H7 (cell line): ENCODE data around the gene SPON1. TPM values are rescaled to one million over a fixed set of nuclear protein-coding genes. Genes with fewer than 3 reads are reported as not detected.
"Not testable (repeated sequence)": the region's sequence is repeated elsewhere in the genome, so short reads cannot be mapped to it uniquely, and the experiment has no call there.

Experiments used
- DNase-seq: peaks from one replicate; pipeline ENCODE4 v3.0.0; 2012
- H3K27me3 ChIP-seq: 2 replicates; pipeline ENCODE4 v1.6.0; 2011; ENCODE audit warnings: mild to moderate bottlenecking, low read length; ENCODE audit not compliant: control insufficient read depth, insufficient read depth
- H3K36me3 ChIP-seq: replicated peaks from 2 replicates; pipeline ENCODE4 v1.5.1; 2011; ENCODE audit warnings: low read length; ENCODE audit not compliant: control insufficient read depth, insufficient read depth
- H3K4me3 ChIP-seq: 2 replicates; pipeline ENCODE4 v1.5.1; 2011; ENCODE audit warnings: low read depth, mild to moderate bottlenecking, control low read depth, low read length, moderate library complexity; ENCODE audit not compliant: insufficient read depth
- total RNA-seq: library from RNA; depleted of rRNA; stranded (reverse); fragments of >200 nt; shearing (Covaris generic); gene quantifications from 2 replicates; pipeline ENCODE4 v1.2.3, GENCODE V29; 2014

The SPON1 gene
- total RNA-seq, 1 experiment from 2014 or later: 4.6 TPM

GRCh38 chr11:14273895-14274294 is 311.4 kb downstream of the SPON1 start:
- Histone ChIP-seq H3K36me3 (peaks cover 9% of the 10 kb centered on the region), H3K27me3 (no peaks in the 10 kb centered on the region), H3K4me3 (no peak overlapping the region)
- DNase-seq: no peak

GRCh38 chr11:14275076-14275475 is 312.6 kb downstream of the SPON1 start:
- Histone ChIP-seq H3K36me3 (peaks cover 6% of the 10 kb centered on the region), H3K4me3 (no peak overlapping the region), H3K27me3 (no peaks in the 10 kb centered on the region)
- DNase-seq: no peak

DNA sequence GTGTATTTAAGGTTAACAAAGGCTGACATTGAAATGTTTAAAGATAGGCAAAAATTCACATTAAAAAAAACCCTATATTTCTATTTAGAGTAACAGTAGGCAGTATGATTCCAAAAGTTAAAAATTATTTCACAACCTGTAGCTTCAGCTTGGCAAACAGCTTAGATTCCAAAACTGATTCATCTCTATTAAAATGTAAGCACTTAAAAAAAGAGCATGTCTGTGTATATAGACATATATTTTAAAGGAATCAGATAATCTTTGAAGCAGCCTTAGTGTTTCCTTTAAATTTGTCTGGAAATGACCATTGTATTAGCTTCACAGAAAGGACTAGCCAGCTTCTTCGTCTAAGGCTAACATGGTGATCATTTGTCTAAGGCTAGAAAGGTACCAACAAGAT is 316.3 kb downstream of the SPON1 start:
- H3K36me3 ChIP-seq, DNase-seq: not testable (repeated sequence)

DNA sequence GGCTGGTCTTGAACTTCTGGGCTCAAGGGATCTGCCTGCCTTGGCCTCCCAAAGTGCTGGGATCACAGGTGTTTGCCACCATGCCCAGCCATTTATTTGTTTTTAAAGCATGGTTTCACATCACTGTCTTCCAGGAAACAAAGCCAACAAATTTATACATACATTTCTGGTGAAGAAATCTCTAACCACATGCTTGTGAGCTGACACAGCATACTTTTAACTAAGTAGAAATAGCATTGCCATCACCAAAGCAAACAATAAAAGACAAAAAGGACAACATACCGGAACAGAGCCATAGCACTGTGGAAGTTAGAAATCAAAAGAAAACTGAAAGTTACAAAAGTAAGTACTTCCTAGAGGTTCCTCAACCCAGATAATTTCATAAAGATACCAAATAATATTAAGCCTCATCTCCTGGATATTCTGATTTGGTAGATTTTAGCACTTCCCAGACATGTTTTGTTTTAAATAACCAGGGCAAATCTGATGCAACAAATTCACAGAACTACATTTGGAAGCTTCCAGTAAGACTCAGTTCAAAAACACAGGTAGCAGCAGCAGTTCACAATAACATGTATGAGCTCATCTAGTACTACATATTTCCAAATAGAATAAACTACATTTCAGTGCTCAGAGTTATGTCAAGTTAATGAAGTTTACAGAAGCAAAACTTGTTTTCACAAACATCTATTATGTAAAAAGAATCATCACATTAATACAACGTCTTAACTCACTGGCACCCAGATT is 325.8 kb downstream of the SPON1 start:
- DNase-seq: no peak
- H3K27me3 ChIP-seq: no peaks in the 10 kb centered on the region
- H3K4me3 ChIP-seq: no peak overlapping the region
- H3K36me3 ChIP-seq: peaks cover 5% of the 10 kb centered on the region

More for the DNA sequence above, 316.3 kb downstream of the SPON1 start:
- not testable (repeated sequence) for H3K27me3 ChIP-seq, H3K4me3 ChIP-seq

DNA sequence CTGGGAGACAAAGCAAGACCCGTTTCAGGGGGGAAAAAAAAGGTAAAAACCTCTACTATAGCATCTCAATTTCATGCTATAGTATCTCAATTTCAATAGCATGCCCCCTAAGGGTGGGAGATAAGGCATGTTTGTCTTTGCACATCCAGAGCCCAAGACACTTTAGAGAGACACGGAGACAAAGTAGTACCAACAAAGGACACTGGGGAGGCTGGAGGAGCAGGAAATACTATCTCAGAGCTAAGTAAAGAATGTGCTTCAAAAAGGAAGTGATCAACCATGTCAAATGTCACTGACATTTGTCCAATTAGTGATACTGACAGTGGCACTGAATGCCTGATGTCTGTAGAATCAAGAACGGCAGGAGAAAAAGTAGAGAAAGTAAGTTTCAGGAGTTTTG is 327.9 kb downstream of the SPON1 start:
- Histone ChIP-seq H3K36me3 (peaks cover 5% of the 10 kb centered on the region), H3K4me3 (no peak overlapping the region), H3K27me3 (no peaks in the 10 kb centered on the region)
- no peak for DNase-seq

GRCh38 chr11:14299921-14300320 is 337.4 kb downstream of the SPON1 start:
- Histone ChIP-seq H3K4me3 (no peak overlapping the region), H3K36me3 (no peaks in the 10 kb centered on the region; the same call in 1 of the 2 replicates), H3K27me3 (no peaks in the 10 kb centered on the region)
- DNase-seq: no peak

- H3K36me3 ChIP-seq: no peaks in the 10 kb centered on the region
Measured at GRCh38 chr11:14300661-14301304, 338.3 kb downstream of the SPON1 start.

GRCh38 chr11:14304601-14305000 is 342.1 kb downstream of the SPON1 start:
- H3K36me3 ChIP-seq: no peaks in the 10 kb centered on the region
- H3K4me3 ChIP-seq: no peak overlapping the region
- no peak for DNase-seq
- no peaks in the 10 kb centered on the region for H3K27me3 ChIP-seq

More at GRCh38 chr11:14300661-14301304, 338.3 kb downstream of the SPON1 start:
- no peaks in the 10 kb centered on the region for H3K27me3 ChIP-seq
- DNase-seq: peak; percentile 39
- H3K4me3 ChIP-seq: no peak overlapping the region

- no peak overlapping the region for H3K4me3 ChIP-seq
- H3K36me3 ChIP-seq: no peaks in the 10 kb centered on the region
- no peak for DNase-seq
- H3K27me3 ChIP-seq: no peaks in the 10 kb centered on the region
Measured at GRCh38 chr11:14305649-14306048, 343.1 kb downstream of the SPON1 start.

GRCh38 chr11:14306481-14306880 is 344.0 kb downstream of the SPON1 start:
- no peak for DNase-seq
- Histone ChIP-seq H3K36me3 (no peaks in the 10 kb centered on the region), H3K4me3 (no peak overlapping the region), H3K27me3 (no peaks in the 10 kb centered on the region)

- H3K4me3 ChIP-seq: no peak overlapping the region
- no peaks in the 10 kb centered on the region for H3K27me3 ChIP-seq
- no peaks in the 10 kb centered on the region for H3K36me3 ChIP-seq
- DNase-seq: no peak
Measured at GRCh38 chr11:14308114-14308896, 345.8 kb downstream of the SPON1 start.

DNA sequence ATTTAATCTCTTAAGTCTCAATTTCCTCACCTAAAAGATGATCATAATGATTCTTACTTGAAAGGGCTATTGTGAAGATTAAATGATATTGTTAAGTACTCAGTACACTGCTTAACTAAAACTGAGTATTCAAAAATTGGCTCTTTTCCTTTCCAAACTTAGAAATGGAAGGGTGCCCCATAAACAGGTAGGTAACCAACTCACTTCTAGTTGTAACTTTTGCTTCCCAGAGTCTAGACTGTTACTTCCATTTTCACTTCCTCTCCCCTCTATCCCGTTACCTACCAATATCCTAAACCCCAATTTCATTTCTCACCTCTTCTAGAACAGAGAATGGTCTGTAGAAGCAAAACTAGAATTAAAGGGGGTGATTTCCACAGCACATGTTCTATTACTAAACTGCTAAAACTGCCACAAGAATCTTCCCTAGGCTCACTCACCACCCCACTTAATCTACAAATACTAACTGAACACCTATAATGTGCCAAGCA is 346.4 kb downstream of the SPON1 start:
- H3K27me3 ChIP-seq: no peaks in the 10 kb centered on the region
- DNase-seq: no peak
- H3K4me3 ChIP-seq: no peak overlapping the region
- H3K36me3 ChIP-seq: no peaks in the 10 kb centered on the region

- Histone ChIP-seq H3K4me3 (no peak overlapping the region), H3K27me3 (no peaks in the 10 kb centered on the region), H3K36me3 (no peaks in the 10 kb centered on the region)
- no peak for DNase-seq
Measured at GRCh38 chr11:14309425-14310192, 347.1 kb downstream of the SPON1 start.

GRCh38 chr11:14310679-14311078 is 348.2 kb downstream of the SPON1 start:
- H3K27me3 ChIP-seq: no peaks in the 10 kb centered on the region
- no peak overlapping the region for H3K4me3 ChIP-seq
- H3K36me3 ChIP-seq: no peaks in the 10 kb centered on the region
- no peak for DNase-seq
